Measurements from ENCODE around the gene FBLIM1. TPM values are rescaled to one million over a fixed set of nuclear protein-coding genes. Genes with fewer than 3 reads are reported as not detected.
"Not testable (repeated sequence)": the region's sequence is repeated elsewhere in the genome, so short reads cannot be mapped to it uniquely, and the experiment has no call there.

Gene FBLIM1
- total and polyA plus RNA-seq, 2 experiments from 2014 or later: 91.6 to 186 TPM

DNA sequence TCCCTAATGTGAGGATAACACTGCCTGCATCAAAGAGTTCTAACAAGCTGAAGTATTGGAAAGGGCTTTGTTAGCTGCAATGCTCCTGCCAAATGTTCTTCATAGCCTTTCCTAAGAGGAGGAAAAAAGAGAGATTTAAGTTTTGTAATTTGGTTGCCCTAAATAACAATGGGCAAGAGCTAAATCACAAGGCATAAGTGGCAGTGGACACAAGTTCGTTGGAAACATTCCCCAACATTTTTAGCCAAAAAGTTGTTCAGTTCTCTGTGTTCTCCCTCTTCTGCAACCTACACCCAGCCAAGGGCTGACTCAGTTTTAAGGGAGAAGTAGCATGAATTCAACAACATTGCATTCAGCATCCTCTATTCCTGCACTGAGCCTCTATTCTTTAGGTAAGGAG, 51.5 kb downstream of the FBLIM1 start:
- Histone ChIP-seq H3K27ac (no peak overlapping the region), H3K4me3 (no peak overlapping the region), H3K27me3 (no peaks in the 10 kb centered on the region), H3K4me1 (ENCODE audit: low read depth) (no peaks in the 10 kb centered on the region), H3K36me3 (no peaks in the 10 kb centered on the region), H3K9me3 (ENCODE audit: low read depth) (no peaks in the 10 kb centered on the region)
- no peak for TF ChIP-seq CTCF (IDR thresholded peaks at IDR 0.05; ENCODE audit: low read depth, low read length)
- no peak for DNase-seq (ENCODE audit: low read depth in 1 of 2, low spot score in 1 of 2)

DNA sequence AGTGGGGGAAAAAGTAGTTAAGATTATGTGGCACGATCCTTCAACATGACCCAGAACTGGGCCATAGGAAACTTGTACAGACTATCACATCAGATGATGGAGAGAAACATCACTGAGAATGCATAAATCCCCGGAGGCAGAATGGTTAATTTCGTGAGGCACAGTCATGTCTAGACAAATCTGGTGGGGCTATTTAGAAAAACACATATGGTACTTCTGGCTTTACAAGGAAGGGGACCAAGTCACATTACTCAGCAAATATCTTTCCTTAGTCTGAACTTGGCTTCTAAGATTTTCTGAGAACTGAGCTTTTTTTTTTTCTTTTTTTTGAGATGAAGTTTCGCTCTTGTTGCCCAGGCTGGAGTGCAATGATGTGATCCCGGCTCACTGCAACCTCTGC, 58.1 kb downstream of the FBLIM1 start:
- Histone ChIP-seq H3K4me1 (ENCODE audit: low read depth) (no peaks in the 10 kb centered on the region), H3K4me3 (no peak overlapping the region), H3K9me3 (ENCODE audit: low read depth) (no peaks in the 10 kb centered on the region), H3K27me3 (no peaks in the 10 kb centered on the region), H3K36me3 (no peaks in the 10 kb centered on the region), H3K27ac (no peak overlapping the region)
- no peak for TF ChIP-seq CTCF (IDR thresholded peaks at IDR 0.05; ENCODE audit: low read depth, low read length)
- no peak for DNase-seq (ENCODE audit: low read depth in 1 of 2, low spot score in 1 of 2)

- no peaks in the 10 kb centered on the region for H3K27me3 ChIP-seq
- peak in 1 of 2 donors; percentile 31 for DNase-seq (ENCODE audit: low read depth in 1 of 2, low spot score in 1 of 2)
- H3K4me1 ChIP-seq (ENCODE audit: low read depth): no peaks in the 10 kb centered on the region
- no peaks in the 10 kb centered on the region for H3K9me3 ChIP-seq (ENCODE audit: low read depth)
- H3K27ac ChIP-seq: no peak overlapping the region
- TF ChIP-seq CTCF (IDR thresholded peaks at IDR 0.05; ENCODE audit: low read depth, low read length): no peak
- H3K4me3 ChIP-seq: no peak overlapping the region
- no peaks in the 10 kb centered on the region for H3K36me3 ChIP-seq
These were observed 61.9 kb downstream of the FBLIM1 start for GRCh38 chr1:15820478-15820877.

DNA sequence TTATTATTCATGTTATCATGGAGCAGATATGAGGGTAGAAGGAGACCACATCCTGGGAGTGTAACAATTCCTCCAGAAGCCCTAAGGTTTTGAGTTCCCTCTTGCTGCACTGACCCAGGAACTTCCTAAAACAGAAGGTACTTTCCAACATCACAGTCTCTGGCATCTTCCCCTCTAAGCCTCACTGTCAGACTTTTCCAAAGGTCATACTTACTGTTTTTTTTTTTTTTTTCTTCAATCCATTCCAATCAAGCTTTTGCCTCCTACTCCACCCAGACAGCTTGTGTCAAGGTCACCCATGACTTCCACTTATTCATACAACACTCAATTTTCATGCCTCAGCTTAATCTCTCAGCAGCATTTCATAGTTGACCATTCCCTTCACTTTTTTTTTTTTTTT, 67.2 kb downstream of the FBLIM1 start:
- H3K27me3 ChIP-seq: no peaks in the 10 kb centered on the region
- no peak overlapping the region for H3K27ac ChIP-seq
- no peaks in the 10 kb centered on the region for H3K36me3 ChIP-seq
- H3K9me3 ChIP-seq (ENCODE audit: low read depth): no peaks in the 10 kb centered on the region
- DNase-seq (ENCODE audit: low read depth in 1 of 2, low spot score in 1 of 2): peak in 1 of 2 donors; percentile 59
- no peaks in the 10 kb centered on the region for H3K4me1 ChIP-seq (ENCODE audit: low read depth)
- TF ChIP-seq CTCF (IDR thresholded peaks at IDR 0.05; ENCODE audit: low read depth, low read length): no peak
- H3K4me3 ChIP-seq: no peak overlapping the region

GRCh38 chr1:15826810-15827507, 68.4 kb downstream of the FBLIM1 start:
- H3K36me3 ChIP-seq: no peaks in the 10 kb centered on the region
- no peak for DNase-seq (ENCODE audit: low read depth in 1 of 2, low spot score in 1 of 2)
- no peak for TF ChIP-seq CTCF (IDR thresholded peaks at IDR 0.05; ENCODE audit: low read depth, low read length)
- H3K4me3 ChIP-seq: no peak overlapping the region
- no peaks in the 10 kb centered on the region for H3K9me3 ChIP-seq (ENCODE audit: low read depth)
- no peaks in the 10 kb centered on the region for H3K4me1 ChIP-seq (ENCODE audit: low read depth)
- no peaks in the 10 kb centered on the region for H3K27me3 ChIP-seq
- H3K27ac ChIP-seq: no peak overlapping the region

DNA sequence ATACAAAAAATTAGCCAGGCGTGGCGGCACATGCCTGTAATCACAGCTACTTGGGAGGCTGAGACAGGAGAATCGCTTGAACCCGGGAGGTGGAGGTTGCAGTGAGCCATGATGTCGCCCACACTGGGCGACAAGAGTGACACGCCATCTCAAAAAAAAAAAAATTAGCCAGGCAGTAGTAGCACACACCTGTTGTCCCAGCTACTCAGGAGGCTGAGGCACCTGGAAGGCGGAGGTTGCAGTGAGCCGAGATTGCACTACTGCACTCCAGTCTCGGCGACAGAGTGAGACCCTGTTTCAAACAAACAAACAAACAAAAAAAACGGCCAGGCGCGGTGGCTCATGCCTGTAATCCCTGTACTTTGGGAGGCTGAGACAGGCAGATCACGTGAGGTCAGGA, 69.0 kb downstream of the FBLIM1 start:
- not testable (repeated sequence) for DNase-seq (ENCODE audit: low read depth in 1 of 2, low spot score in 1 of 2); H3K27ac ChIP-seq; H3K4me3 ChIP-seq; H3K9me3 ChIP-seq (ENCODE audit: low read depth); H3K36me3 ChIP-seq; H3K27me3 ChIP-seq; H3K4me1 ChIP-seq (ENCODE audit: low read depth)

GRCh38 chr1:15828931-15829330, 70.3 kb downstream of the FBLIM1 start:
- H3K4me3 ChIP-seq; H3K36me3 ChIP-seq; DNase-seq (ENCODE audit: low read depth in 1 of 2, low spot score in 1 of 2); H3K27me3 ChIP-seq; H3K4me1 ChIP-seq (ENCODE audit: low read depth); H3K9me3 ChIP-seq (ENCODE audit: low read depth); H3K27ac ChIP-seq: not testable (repeated sequence)

Measured in cardiac muscle cell (in vitro differentiated cells and primary cell).